Vagina (tissue), 2 donors: ENCODE data around the gene F2RL2.

Experiments
- POLR2A ChIP-seq, 2 donors: fragments of 450-650 bp; IDR thresholded peaks; one replicate each; pipeline ENCODE4 v1.6.1; 2017; ENCODE audit warnings: antibody characterized with exemption in 2 of 2, mild to moderate bottlenecking in 2 of 2, moderate library complexity in 2 of 2
- TF ChIP-seq, protein P1 (sequence below), 3 experiments: fragments of 450-650 bp in 2 of 3; fragments of 200-600 bp in 1 of 3; sonication (generic) in 1 of 3; IDR thresholded peaks; one replicate each; pipeline ENCODE4 v1.5.1; 2017 to 2019; ENCODE audit warnings: antibody characterized with exemption in 3 of 3, mild to moderate bottlenecking in 2 of 3, moderate library complexity in 2 of 3

DNA sequence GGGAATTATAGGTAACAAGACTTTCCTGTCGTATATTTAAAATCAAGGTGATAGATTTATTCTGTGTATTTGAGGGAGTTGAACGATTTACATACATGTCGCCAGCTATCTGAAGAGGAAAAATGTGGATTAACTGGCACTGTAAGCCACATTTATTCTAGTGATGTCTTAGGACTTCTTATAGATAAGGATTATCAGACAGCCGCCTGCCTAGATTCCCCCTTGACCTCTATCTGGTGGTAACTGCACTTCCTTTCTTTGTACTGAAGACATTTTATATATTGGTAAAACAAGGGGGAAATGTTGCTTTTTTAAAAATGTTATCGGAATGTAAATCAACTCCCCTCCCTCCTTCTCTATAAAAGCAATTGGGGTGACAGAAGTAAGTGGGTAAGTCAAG lies 39.3 kb upstream of the F2RL2 start:
- TF ChIP-seq, protein P1, sequence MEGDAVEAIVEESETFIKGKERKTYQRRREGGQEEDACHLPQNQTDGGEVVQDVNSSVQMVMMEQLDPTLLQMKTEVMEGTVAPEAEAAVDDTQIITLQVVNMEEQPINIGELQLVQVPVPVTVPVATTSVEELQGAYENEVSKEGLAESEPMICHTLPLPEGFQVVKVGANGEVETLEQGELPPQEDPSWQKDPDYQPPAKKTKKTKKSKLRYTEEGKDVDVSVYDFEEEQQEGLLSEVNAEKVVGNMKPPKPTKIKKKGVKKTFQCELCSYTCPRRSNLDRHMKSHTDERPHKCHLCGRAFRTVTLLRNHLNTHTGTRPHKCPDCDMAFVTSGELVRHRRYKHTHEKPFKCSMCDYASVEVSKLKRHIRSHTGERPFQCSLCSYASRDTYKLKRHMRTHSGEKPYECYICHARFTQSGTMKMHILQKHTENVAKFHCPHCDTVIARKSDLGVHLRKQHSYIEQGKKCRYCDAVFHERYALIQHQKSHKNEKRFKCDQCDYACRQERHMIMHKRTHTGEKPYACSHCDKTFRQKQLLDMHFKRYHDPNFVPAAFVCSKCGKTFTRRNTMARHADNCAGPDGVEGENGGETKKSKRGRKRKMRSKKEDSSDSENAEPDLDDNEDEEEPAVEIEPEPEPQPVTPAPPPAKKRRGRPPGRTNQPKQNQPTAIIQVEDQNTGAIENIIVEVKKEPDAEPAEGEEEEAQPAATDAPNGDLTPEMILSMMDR (IDR thresholded peaks at IDR 0.05): no peak
- TF ChIP-seq POLR2A (IDR thresholded peaks at IDR 0.05): no peak
